HG03066 (cell line): ENCODE results near the gene UBE2D3.

Source experiments
- ATAC-seq: cut with Tn5 transposase; IDR thresholded peaks from one replicate; pipeline ENCODE4 v1.9.1; 2021; ENCODE audit warnings: low read depth; ENCODE audit not compliant: unreplicated experiment

Gene UBE2D3

GRCh38 chr4:102758241-102759160 is 68.8 kb downstream of the UBE2D3 start:
- ATAC-seq, result no peak

GRCh38 chr4:102757681-102758080 is 69.7 kb downstream of the UBE2D3 start:
- ATAC-seq, result no peak

GRCh38 chr4:102754044-102754443 is 73.3 kb downstream of the UBE2D3 start:
- ATAC-seq, result no peak

GRCh38 chr4:102751941-102752340 is 75.4 kb downstream of the UBE2D3 start:
- no peak for ATAC-seq
